K562 (cell line): ENCODE data around the gene PIK3C2B. TPM values are rescaled to one million over a fixed set of nuclear protein-coding genes. Genes with fewer than 3 reads are reported as not detected.

Experiments
- BMI1 ChIP-seq: fragments of 150-350 bp; IDR thresholded peaks from 2 replicates; pipeline ENCODE4 v1.6.1; 2014; ENCODE audit warnings: low read length
- LCOR ChIP-seq: sonication (generic); formaldehyde crosslinking; IDR thresholded peaks from 2 replicates; pipeline ENCODE4 v1.8.0; 2022; ENCODE audit warnings: mild to moderate bottlenecking, missing genetic modification reagents
- NBN ChIP-seq: fragments of 450-650 bp; IDR thresholded peaks from 2 replicates; pipeline ENCODE4 v1.6.1; 2016; ENCODE audit warnings: low read depth, mild to moderate bottlenecking
- NONO ChIP-seq, 2 experiments: fragments of 200-400 bp in 1 of 2; fragments of 450-650 bp in 1 of 2; formaldehyde crosslinking in 1 of 2; IDR thresholded peaks; 2 replicates each; pipeline ENCODE4 v1.6.1; 2017; ENCODE audit warnings: low read depth in 2 of 2, mild to moderate bottlenecking in 2 of 2, moderate library complexity in 2 of 2, low read length in 1 of 2
- TOE1 ChIP-seq, 2 experiments: fragments of 450-650 bp in 1 of 2; sonication (generic) in 1 of 2; formaldehyde crosslinking in 1 of 2; IDR thresholded peaks; 2 replicates each; pipeline versions ENCODE4 v1.7.1 to v1.8.0; 2016 to 2022; ENCODE audit warnings: borderline replicate concordance in 2 of 2, mild to moderate bottlenecking in 2 of 2, antibody characterized with exemption in 1 of 2, inconsistent platforms in 1 of 2, low read depth in 1 of 2, missing genetic modification reagents in 1 of 2, moderate library complexity in 1 of 2
- XRCC5 ChIP-seq: fragments of 200-400 bp; formaldehyde crosslinking; IDR thresholded peaks from 2 replicates; pipeline ENCODE4 v1.6.1; 2017; ENCODE audit warnings: low read depth, mild to moderate bottlenecking, low read length
- YY1 ChIP-seq, 3 experiments: IDR thresholded peaks; 2 replicates each; pipeline ENCODE4 v1.6.1; 2011; ENCODE audit warnings: low read length in 2 of 3, mild to moderate bottlenecking in 2 of 3, moderate library complexity in 2 of 3, borderline replicate concordance in 1 of 3, control low read depth in 1 of 3, low read depth in 1 of 3; ENCODE audit not compliant: insufficient read depth in 3 of 3, insufficient replicate concordance in 2 of 3, control insufficient read depth in 1 of 3, insufficient read length in 1 of 3; ENCODE audit errors: extremely low read depth in 1 of 3
- ZNF311 ChIP-seq: fragments of 250-450 bp; sonication (Bioruptor Pico); IDR thresholded peaks from 2 replicates; pipeline ENCODE4 v1.4.0; 2020; ENCODE audit warnings: mild to moderate bottlenecking, moderate library complexity
- polyA plus RNA-seq, 8 experiments: library from polyadenylated mRNA; depleted of rRNA in 4 of 8; stranded (reverse) in 5 of 8; unstranded in 3 of 8; fragments of >200 nt; fragmentation: Nextera tagmentation in 2 of 8; fragmentation: Illumina TruSeq in 1 of 8; extraction: Ambion mirVana in 2 of 8; extraction: Trizol in 1 of 8; gene quantifications; 2 replicates each; pipeline versions ENCODE4 v1.2.1 to v1.2.3, GENCODE V29; 2011 to 2014; ENCODE audit warnings: inconsistent platforms in 1 of 8, missing spikeins in 1 of 8
- total RNA-seq, 7 experiments: library from RNA; depleted of rRNA in 6 of 7; stranded (reverse); fragments of >200 nt in 6 of 7; fragmentation: Illumina TruSeq in 2 of 7; extraction: Trizol in 2 of 7; gene quantifications; 2 replicates each; pipeline versions ENCODE4 v1.2.1 to v1.2.3, GENCODE V29; 2011 to 2021; ENCODE audit warnings: low replicate concordance in 1 of 7
- TF ChIP-seq, protein P1 (sequence below), 2 experiments: fragments of 450-650 bp in 1 of 2; sonication (generic) in 1 of 2; formaldehyde crosslinking in 1 of 2; IDR thresholded peaks; 2 replicates each; pipeline versions ENCODE4 v1.7.1 to v1.9.0; 2016 to 2022; ENCODE audit warnings: inconsistent platforms in 1 of 2, mild to moderate bottlenecking in 1 of 2, missing genetic modification reagents in 1 of 2
- TF ChIP-seq, protein P2 (sequence below): IDR thresholded peaks from 3 replicates; pipeline ENCODE4 v1.6.1; 2011; ENCODE audit warnings: borderline replicate concordance, mild to moderate bottlenecking, moderate library complexity; ENCODE audit not compliant: insufficient read length; ENCODE audit errors: extremely low read depth
- TF ChIP-seq, protein P3 (sequence below): sonication (generic); formaldehyde crosslinking; IDR thresholded peaks from 2 replicates; pipeline ENCODE4 v1.8.1; 2023; ENCODE audit warnings: mild to moderate bottlenecking, missing genetic modification reagents

Gene PIK3C2B
- total and polyA plus RNA-seq, 9 of the 15 experiments (the other 6 are each of a cell fraction or from before 2014, with no cell fraction given): 0.10 to 2.9 (median 0.72) TPM

DNA sequence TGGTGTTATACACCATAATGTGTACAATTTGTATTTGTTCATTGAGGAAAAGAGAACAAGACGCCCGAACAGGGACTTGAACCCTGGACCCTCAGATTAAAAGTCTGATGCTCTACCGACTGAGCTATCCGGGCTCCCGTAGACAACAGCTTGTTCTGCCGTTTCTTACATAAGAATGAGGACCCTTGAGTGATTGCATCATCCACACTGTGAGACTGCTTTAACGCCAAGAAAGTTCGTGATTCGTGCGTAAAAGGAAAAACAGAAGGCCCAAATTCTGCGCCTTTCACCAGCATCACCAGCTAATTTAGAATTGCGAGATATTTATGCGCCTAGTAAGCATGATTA lies 12.3 kb upstream of the PIK3C2B start (continued):
- TF ChIP-seq, protein P1, sequence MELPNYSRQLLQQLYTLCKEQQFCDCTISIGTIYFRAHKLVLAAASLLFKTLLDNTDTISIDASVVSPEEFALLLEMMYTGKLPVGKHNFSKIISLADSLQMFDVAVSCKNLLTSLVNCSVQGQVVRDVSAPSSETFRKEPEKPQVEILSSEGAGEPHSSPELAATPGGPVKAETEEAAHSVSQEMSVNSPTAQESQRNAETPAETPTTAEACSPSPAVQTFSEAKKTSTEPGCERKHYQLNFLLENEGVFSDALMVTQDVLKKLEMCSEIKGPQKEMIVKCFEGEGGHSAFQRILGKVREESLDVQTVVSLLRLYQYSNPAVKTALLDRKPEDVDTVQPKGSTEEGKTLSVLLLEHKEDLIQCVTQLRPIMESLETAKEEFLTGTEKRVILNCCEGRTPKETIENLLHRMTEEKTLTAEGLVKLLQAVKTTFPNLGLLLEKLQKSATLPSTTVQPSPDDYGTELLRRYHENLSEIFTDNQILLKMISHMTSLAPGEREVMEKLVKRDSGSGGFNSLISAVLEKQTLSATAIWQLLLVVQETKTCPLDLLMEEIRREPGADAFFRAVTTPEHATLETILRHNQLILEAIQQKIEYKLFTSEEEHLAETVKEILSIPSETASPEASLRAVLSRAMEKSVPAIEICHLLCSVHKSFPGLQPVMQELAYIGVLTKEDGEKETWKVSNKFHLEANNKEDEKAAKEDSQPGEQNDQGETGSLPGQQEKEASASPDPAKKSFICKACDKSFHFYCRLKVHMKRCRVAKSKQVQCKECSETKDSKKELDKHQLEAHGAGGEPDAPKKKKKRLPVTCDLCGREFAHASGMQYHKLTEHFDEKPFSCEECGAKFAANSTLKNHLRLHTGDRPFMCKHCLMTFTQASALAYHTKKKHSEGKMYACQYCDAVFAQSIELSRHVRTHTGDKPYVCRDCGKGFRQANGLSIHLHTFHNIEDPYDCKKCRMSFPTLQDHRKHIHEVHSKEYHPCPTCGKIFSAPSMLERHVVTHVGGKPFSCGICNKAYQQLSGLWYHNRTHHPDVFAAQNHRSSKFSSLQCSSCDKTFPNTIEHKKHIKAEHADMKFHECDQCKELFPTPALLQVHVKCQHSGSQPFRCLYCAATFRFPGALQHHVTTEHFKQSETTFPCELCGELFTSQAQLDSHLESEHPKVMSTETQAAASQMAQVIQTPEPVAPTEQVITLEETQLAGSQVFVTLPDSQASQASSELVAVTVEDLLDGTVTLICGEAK (IDR thresholded peaks at IDR 0.05): peak; percentile 88
- TF ChIP-seq, protein P1 (CRISPR knock-in tag; IDR thresholded peaks at IDR 0.05): no peak
- TF ChIP-seq XRCC5 (no peak), NONO (IDR thresholded peaks at IDR 0.05; ENCODE audit: low read depth in 2 of 2, low read length in 1 of 2) (peak in 1 of 2 experiments; percentile 29; a peak in 1 of 4 replicates), LCOR (CRISPR knock-in tag) (peak; percentile 81; the same call in 1 of the 2 replicates), BMI1 (no peak), NBN (peak; percentile 28), ZNF311 (CRISPR knock-in tag) (no peak; the same call in 1 of the 2 replicates), TOE1 (IDR thresholded peaks at IDR 0.05; ENCODE audit: borderline replicate concordance) (no peak), TOE1 (CRISPR knock-in tag; IDR thresholded peaks at IDR 0.05; ENCODE audit: borderline replicate concordance, low read depth) (no peak), YY1 (IDR thresholded peaks at IDR 0.05; ENCODE audit: borderline replicate concordance in 1 of 3, control insufficient read depth in 1 of 3, extremely low read depth in 1 of 3, insufficient read depth in 3 of 3, insufficient read length in 1 of 3, insufficient replicate concordance in 2 of 3, low read depth in 1 of 3, low read length in 2 of 3) (peak in 1 of 3 experiments; percentile 23)
- TF ChIP-seq, protein P2, sequence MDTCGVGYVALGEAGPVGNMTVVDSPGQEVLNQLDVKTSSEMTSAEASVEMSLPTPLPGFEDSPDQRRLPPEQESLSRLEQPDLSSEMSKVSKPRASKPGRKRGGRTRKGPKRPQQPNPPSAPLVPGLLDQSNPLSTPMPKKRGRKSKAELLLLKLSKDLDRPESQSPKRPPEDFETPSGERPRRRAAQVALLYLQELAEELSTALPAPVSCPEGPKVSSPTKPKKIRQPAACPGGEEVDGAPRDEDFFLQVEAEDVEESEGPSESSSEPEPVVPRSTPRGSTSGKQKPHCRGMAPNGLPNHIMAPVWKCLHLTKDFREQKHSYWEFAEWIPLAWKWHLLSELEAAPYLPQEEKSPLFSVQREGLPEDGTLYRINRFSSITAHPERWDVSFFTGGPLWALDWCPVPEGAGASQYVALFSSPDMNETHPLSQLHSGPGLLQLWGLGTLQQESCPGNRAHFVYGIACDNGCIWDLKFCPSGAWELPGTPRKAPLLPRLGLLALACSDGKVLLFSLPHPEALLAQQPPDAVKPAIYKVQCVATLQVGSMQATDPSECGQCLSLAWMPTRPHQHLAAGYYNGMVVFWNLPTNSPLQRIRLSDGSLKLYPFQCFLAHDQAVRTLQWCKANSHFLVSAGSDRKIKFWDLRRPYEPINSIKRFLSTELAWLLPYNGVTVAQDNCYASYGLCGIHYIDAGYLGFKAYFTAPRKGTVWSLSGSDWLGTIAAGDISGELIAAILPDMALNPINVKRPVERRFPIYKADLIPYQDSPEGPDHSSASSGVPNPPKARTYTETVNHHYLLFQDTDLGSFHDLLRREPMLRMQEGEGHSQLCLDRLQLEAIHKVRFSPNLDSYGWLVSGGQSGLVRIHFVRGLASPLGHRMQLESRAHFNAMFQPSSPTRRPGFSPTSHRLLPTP: peak; percentile 93
- TF ChIP-seq, protein P3, sequence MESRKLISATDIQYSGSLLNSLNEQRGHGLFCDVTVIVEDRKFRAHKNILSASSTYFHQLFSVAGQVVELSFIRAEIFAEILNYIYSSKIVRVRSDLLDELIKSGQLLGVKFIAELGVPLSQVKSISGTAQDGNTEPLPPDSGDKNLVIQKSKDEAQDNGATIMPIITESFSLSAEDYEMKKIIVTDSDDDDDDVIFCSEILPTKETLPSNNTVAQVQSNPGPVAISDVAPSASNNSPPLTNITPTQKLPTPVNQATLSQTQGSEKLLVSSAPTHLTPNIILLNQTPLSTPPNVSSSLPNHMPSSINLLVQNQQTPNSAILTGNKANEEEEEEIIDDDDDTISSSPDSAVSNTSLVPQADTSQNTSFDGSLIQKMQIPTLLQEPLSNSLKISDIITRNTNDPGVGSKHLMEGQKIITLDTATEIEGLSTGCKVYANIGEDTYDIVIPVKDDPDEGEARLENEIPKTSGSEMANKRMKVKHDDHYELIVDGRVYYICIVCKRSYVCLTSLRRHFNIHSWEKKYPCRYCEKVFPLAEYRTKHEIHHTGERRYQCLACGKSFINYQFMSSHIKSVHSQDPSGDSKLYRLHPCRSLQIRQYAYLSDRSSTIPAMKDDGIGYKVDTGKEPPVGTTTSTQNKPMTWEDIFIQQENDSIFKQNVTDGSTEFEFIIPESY (CRISPR knock-in tag): peak; percentile 47; the same call in 1 of the 2 replicates
